ENCODE measurements around the gene RENBP. TPM values are rescaled to one million over a fixed set of nuclear protein-coding genes. Genes with fewer than 3 reads are reported as not detected.

The RENBP gene
- total RNA-seq, 1 experiment from 2014 or later = 5.7 TPM

DNA sequence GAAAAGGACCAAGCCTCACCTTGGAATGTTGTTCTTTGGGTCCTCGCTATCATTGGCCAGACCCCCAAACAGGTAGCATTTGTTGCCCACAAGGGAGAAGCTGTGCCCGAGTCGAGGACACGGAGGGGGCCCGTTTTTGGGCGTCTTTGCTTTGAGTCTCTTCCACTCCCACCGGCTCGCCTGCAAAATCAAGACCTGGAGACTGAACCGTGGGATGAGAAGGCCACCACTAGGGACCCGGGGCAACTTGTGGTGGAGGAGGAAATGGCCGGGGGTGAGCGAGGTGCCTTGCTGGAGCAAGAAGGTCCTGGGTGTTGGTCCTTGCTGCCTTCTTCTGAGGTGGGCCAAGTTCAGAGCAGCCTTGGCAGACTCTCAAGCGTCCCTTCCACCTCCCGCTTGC is 19.7 kb upstream of the RENBP start:
- no TSS peak for BruUV-seq (replicated peaks)
- POLR2A ChIA-PET (ENCODE audit: low non-redundant PET) = no interaction called here
- Histone ChIP-seq H3K4me1 (ENCODE audit: insufficient read depth, low read length, poor library complexity, severe bottlenecking) (peaks cover 19% of the 10 kb centered on the region), H3K4me3 (ENCODE audit: low read depth, low read length, poor library complexity, severe bottlenecking) (no peak overlapping the region), H3K27ac (ENCODE audit: low read depth, low read length, poor library complexity, severe bottlenecking) (no peak overlapping the region), H3K36me3 (ENCODE audit: insufficient read depth, low read length, poor library complexity, severe bottlenecking) (peaks cover 46% of the 10 kb centered on the region), H3K9me3 (ENCODE audit: low read depth, low read length, poor library complexity, severe bottlenecking) (no peaks in the 10 kb centered on the region), H3K27me3 (replicated peaks; ENCODE audit: insufficient read depth, low read depth, low read length, poor library complexity) (no peaks in the 10 kb centered on the region)
- CTCF ChIA-PET = interaction anchor here (0.6 kb wide), 1 partner anchor 19 kb away, joined by 7 read pairs; no protein-coding TSS in a partner anchor
- intact Hi-C loops (cut with micrococcal nuclease; ENCODE audit: unreplicated experiment) = no loop called here
- DNase-seq (ENCODE audit: low spot score) = no peak
- no peak for TF ChIP-seq CTCF (conservative IDR thresholded peaks at IDR 0.05; ENCODE audit: low read depth, low read length)
- no peak for TF ChIP-seq EZH2 (IDR thresholded peaks at IDR 0.05; ENCODE audit: borderline replicate concordance, low read depth, low read length, poor library complexity, severe bottlenecking)

- DNase-seq (ENCODE audit: low spot score) = no peak
- Histone ChIP-seq H3K27me3 (replicated peaks; ENCODE audit: insufficient read depth, low read depth, low read length, poor library complexity) (no peaks in the 10 kb centered on the region), H3K27ac (ENCODE audit: low read depth, low read length, poor library complexity, severe bottlenecking) (no peak overlapping the region), H3K9me3 (ENCODE audit: low read depth, low read length, poor library complexity, severe bottlenecking) (no peaks in the 10 kb centered on the region), H3K36me3 (ENCODE audit: insufficient read depth, low read length, poor library complexity, severe bottlenecking) (peaks cover 52% of the 10 kb centered on the region), H3K4me3 (ENCODE audit: low read depth, low read length, poor library complexity, severe bottlenecking) (no peak overlapping the region), H3K4me1 (ENCODE audit: insufficient read depth, low read length, poor library complexity, severe bottlenecking) (peaks cover 19% of the 10 kb centered on the region)
- no TSS peak for BruUV-seq (replicated peaks)
- ChIA-PET CTCF (no interaction called here), POLR2A (ENCODE audit: low non-redundant PET) (interaction anchor here (0.6 kb wide), 1 partner anchor 10 kb away, joined by 3 read pairs; no protein-coding TSS in a partner anchor)
- TF ChIP-seq CTCF (conservative IDR thresholded peaks at IDR 0.05; ENCODE audit: low read depth, low read length) = no peak
- no peak for TF ChIP-seq EZH2 (IDR thresholded peaks at IDR 0.05; ENCODE audit: borderline replicate concordance, low read depth, low read length, poor library complexity, severe bottlenecking)
- intact Hi-C loops (cut with micrococcal nuclease; ENCODE audit: unreplicated experiment) = no loop called here
Measured at GRCh38 chrX:153963546-153963945, 19.1 kb upstream of the RENBP start.

GRCh38 chrX:153961292-153961691 is 16.8 kb upstream of the RENBP start:
- no TSS peak for BruUV-seq (replicated peaks)
- H3K27me3 ChIP-seq (replicated peaks; ENCODE audit: insufficient read depth, low read depth, low read length, poor library complexity) = no peaks in the 10 kb centered on the region
- ChIA-PET POLR2A (ENCODE audit: low non-redundant PET) (no interaction called here), CTCF (no interaction called here)
- H3K27ac ChIP-seq (ENCODE audit: low read depth, low read length, poor library complexity, severe bottlenecking) = no peak overlapping the region
- DNase-seq (ENCODE audit: low spot score) = no peak
- no peaks in the 10 kb centered on the region for H3K9me3 ChIP-seq (ENCODE audit: low read depth, low read length, poor library complexity, severe bottlenecking)
- TF ChIP-seq EZH2 (IDR thresholded peaks at IDR 0.05; ENCODE audit: borderline replicate concordance, low read depth, low read length, poor library complexity, severe bottlenecking) (no peak), CTCF (conservative IDR thresholded peaks at IDR 0.05; ENCODE audit: low read depth, low read length) (no peak)
- intact Hi-C loops (cut with micrococcal nuclease; ENCODE audit: unreplicated experiment) = no loop called here
- H3K36me3 ChIP-seq (ENCODE audit: insufficient read depth, low read length, poor library complexity, severe bottlenecking) = peaks cover 74% of the 10 kb centered on the region
- no peak overlapping the region for H3K4me3 ChIP-seq (ENCODE audit: low read depth, low read length, poor library complexity, severe bottlenecking)
- H3K4me1 ChIP-seq (ENCODE audit: insufficient read depth, low read length, poor library complexity, severe bottlenecking) = peaks cover under 1% of the 10 kb centered on the region

Measured in A673 (cell line).